Natural killer cell (primary cell): ENCODE results near the gene MAN2A1. TPM values are rescaled to one million over a fixed set of nuclear protein-coding genes. Genes with fewer than 3 reads are reported as not detected.
"Not testable (repeated sequence)": the region's sequence is repeated elsewhere in the genome, so short reads cannot be mapped to it uniquely, and the experiment has no call there.

Source experiments
- ATAC-seq, 3 donors: fragments of 150-1000 bp in 2 of 3; fragments of 200-7000 bp in 1 of 3; cut with Tn5 transposase; 1 replicate in 1 of 3; 2 replicates in 2 of 3; pipeline ENCODE4 v1.10.0; 2021; ENCODE audit warnings: mild to moderate bottlenecking in 2 of 3, moderate library complexity in 2 of 3
- DNase-seq, 2 donors: peaks; one replicate each; pipeline versions ENCODE4 v3.0.0 to v3.0.0-alpha.2; 2013 to 2021; ENCODE audit warnings: mixed read lengths in 1 of 2
- H3K27ac ChIP-seq: one replicate; pipeline ENCODE4 v1.5.1; 2013; ENCODE audit warnings: mild to moderate bottlenecking, low read length
- H3K27me3 ChIP-seq: one replicate; pipeline ENCODE4 v1.6.1; 2013; ENCODE audit warnings: low read length; ENCODE audit not compliant: control insufficient read depth, insufficient read depth
- H3K36me3 ChIP-seq: one replicate; pipeline ENCODE4 v1.6.1; 2013; ENCODE audit warnings: low read length; ENCODE audit not compliant: control insufficient read depth, insufficient read depth
- H3K4me1 ChIP-seq: one replicate; pipeline ENCODE4 v1.6.1; 2013; ENCODE audit warnings: low read length; ENCODE audit not compliant: control insufficient read depth, insufficient read depth
- H3K4me3 ChIP-seq: one replicate; pipeline ENCODE4 v1.5.1; 2013; ENCODE audit warnings: low read length
- H3K9me3 ChIP-seq: one replicate; pipeline ENCODE4 v1.6.1; 2013; ENCODE audit warnings: low read length; ENCODE audit not compliant: control insufficient read depth, insufficient read depth
- H3K27ac Mint-ChIP-seq, 2 donors: one replicate each; pipeline ENCODE4 v1.8.0; 2022; ENCODE audit warnings: mild to moderate bottlenecking in 2 of 2, mixed read lengths in 2 of 2, moderate library complexity in 1 of 2
- H3K27me3 Mint-ChIP-seq, 2 donors: one replicate each; pipeline ENCODE4 v1.8.0; 2022; ENCODE audit warnings: low read depth in 2 of 2, mixed read lengths in 2 of 2
- H3K36me3 Mint-ChIP-seq: one replicate; pipeline ENCODE4 v1.8.0; 2022; ENCODE audit warnings: mixed read lengths
- H3K4me1 Mint-ChIP-seq, 2 donors: one replicate each; pipeline ENCODE4 v1.8.0; 2022; ENCODE audit warnings: mixed read lengths in 2 of 2
- H3K4me3 Mint-ChIP-seq: one replicate; pipeline ENCODE4 v1.8.0; 2022; ENCODE audit warnings: mild to moderate bottlenecking, moderate library complexity, mixed read lengths
- H3K9me3 Mint-ChIP-seq, 2 donors: one replicate each; pipeline ENCODE4 v1.8.0; 2022; ENCODE audit warnings: mixed read lengths in 2 of 2
- WGBS: methylation state at CpG from one replicate; pipeline ENCODE4 v1.1.7; 2013; ENCODE audit warnings: missing lambda C conversion rate; ENCODE audit not compliant: insufficient coverage; 5-methylcytosine and 5-hydroxymethylcytosine counted together
- intact Hi-C: fragments of 100-400 bp; cut with micrococcal nuclease; formaldehyde crosslinking; loops from one replicate; pipeline ENCODE4 v1.14.2; 2022
- total RNA-seq, 4 donors: library from RNA; stranded (reverse); fragments of 120-200 nt in 1 of 4; gene quantifications; one replicate each; pipeline versions ENCODE4 v1.2.3 to v1.2.4, GENCODE V29; 2013 to 2022
- TF ChIP-seq, protein P1 (sequence below): fragments of 200-600 bp; IDR thresholded peaks from one replicate; pipeline ENCODE4 v1.8.0; 2022; ENCODE audit warnings: antibody characterized with exemption

MAN2A1 gene
- total RNA-seq, 3 donors from 2014 or later (not counting 1 experiment from before 2014, with no cell fraction given) = 44.9 to 54.2 (median 50.7) TPM

DNA sequence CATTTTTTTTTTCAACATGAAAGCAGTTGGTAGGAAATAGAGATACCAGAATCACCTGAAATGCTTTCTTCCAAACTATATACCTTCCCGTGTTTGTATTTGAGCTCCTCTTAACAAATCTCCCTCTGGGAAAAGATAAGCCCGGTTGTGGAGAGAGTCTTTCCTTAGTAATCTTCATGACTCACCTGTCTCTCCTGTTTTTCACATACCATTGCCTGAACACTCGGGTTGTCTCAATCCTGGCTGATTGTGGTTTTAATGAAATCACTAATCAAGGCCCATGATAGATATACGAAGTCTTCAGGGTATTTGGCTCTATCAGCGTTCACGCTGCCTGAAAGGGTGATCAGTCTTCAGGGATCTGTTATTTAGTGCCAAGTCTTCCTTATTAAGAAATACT is 136.7 kb downstream of the MAN2A1 start:
- H3K4me3 ChIP-seq = no peak overlapping the region
- no peak overlapping the region for H3K27ac ChIP-seq
- no peak overlapping the region for H3K27ac Mint-ChIP-seq
- no peak for ATAC-seq
- intact Hi-C loops = no loop called here
- DNase-seq = no peak
- H3K9me3 ChIP-seq = no peaks in the 10 kb centered on the region
- peaks cover 0 to 5% of the 10 kb centered on the region in 2 donors for H3K4me1 Mint-ChIP-seq
- no peaks in the 10 kb centered on the region for H3K27me3 Mint-ChIP-seq
- H3K36me3 Mint-ChIP-seq = peaks cover 27% of the 10 kb centered on the region
- WGBS = 98% methylated on average over 6 of the region's 6 CpGs
- no peaks in the 10 kb centered on the region for H3K4me1 ChIP-seq
- peaks cover 29% of the 10 kb centered on the region for H3K36me3 ChIP-seq
- TF ChIP-seq, protein P1, sequence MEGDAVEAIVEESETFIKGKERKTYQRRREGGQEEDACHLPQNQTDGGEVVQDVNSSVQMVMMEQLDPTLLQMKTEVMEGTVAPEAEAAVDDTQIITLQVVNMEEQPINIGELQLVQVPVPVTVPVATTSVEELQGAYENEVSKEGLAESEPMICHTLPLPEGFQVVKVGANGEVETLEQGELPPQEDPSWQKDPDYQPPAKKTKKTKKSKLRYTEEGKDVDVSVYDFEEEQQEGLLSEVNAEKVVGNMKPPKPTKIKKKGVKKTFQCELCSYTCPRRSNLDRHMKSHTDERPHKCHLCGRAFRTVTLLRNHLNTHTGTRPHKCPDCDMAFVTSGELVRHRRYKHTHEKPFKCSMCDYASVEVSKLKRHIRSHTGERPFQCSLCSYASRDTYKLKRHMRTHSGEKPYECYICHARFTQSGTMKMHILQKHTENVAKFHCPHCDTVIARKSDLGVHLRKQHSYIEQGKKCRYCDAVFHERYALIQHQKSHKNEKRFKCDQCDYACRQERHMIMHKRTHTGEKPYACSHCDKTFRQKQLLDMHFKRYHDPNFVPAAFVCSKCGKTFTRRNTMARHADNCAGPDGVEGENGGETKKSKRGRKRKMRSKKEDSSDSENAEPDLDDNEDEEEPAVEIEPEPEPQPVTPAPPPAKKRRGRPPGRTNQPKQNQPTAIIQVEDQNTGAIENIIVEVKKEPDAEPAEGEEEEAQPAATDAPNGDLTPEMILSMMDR = no peak
- H3K9me3 Mint-ChIP-seq = no peaks in the 10 kb centered on the region
- H3K4me3 Mint-ChIP-seq = no peak overlapping the region
- no peaks in the 10 kb centered on the region for H3K27me3 ChIP-seq

- no peak overlapping the region for H3K4me3 Mint-ChIP-seq
- ATAC-seq = no peak
- Histone ChIP-seq H3K36me3 (peaks cover 21% of the 10 kb centered on the region), H3K27me3 (no peaks in the 10 kb centered on the region), H3K27ac (no peak overlapping the region), H3K9me3 (no peaks in the 10 kb centered on the region), H3K4me3 (no peak overlapping the region), H3K4me1 (no peaks in the 10 kb centered on the region)
- no peak for DNase-seq
- intact Hi-C loops = no loop called here
- no peaks in the 10 kb centered on the region for H3K27me3 Mint-ChIP-seq
- H3K9me3 Mint-ChIP-seq = no peaks in the 10 kb centered on the region
- H3K4me1 Mint-ChIP-seq = peaks cover 0 to 9% of the 10 kb centered on the region in 2 donors
- peaks cover 27% of the 10 kb centered on the region for H3K36me3 Mint-ChIP-seq
- H3K27ac Mint-ChIP-seq = peak overlapping the region in 1 of 2 donors; percentile 28
- TF ChIP-seq, protein P1 = no peak
These were observed 139.6 kb downstream of the MAN2A1 start for GRCh38 chr5:109829331-109829730.

- DNase-seq (no peak), ATAC-seq (no peak)
- Mint-ChIP-seq H3K36me3 (peaks cover 15% of the 10 kb centered on the region), H3K4me3 (no peak overlapping the region), H3K27ac (no peak overlapping the region), H3K27me3 (no peaks in the 10 kb centered on the region), H3K9me3 (no peaks in the 10 kb centered on the region), H3K4me1 (peaks cover 0 to 9% of the 10 kb centered on the region in 2 donors)
- H3K4me3 ChIP-seq = no peak overlapping the region
- 100% methylated on average over 1 of the region's 1 CpG for WGBS
- H3K9me3 ChIP-seq = no peaks in the 10 kb centered on the region
- H3K27ac ChIP-seq = no peak overlapping the region
- TF ChIP-seq, protein P1 = no peak
- H3K36me3 ChIP-seq = peaks cover 11% of the 10 kb centered on the region
- no peaks in the 10 kb centered on the region for H3K27me3 ChIP-seq
- H3K4me1 ChIP-seq = no peaks in the 10 kb centered on the region
- intact Hi-C loops = no loop called here
These were observed 141.3 kb downstream of the MAN2A1 start for GRCh38 chr5:109830955-109831502.

DNA sequence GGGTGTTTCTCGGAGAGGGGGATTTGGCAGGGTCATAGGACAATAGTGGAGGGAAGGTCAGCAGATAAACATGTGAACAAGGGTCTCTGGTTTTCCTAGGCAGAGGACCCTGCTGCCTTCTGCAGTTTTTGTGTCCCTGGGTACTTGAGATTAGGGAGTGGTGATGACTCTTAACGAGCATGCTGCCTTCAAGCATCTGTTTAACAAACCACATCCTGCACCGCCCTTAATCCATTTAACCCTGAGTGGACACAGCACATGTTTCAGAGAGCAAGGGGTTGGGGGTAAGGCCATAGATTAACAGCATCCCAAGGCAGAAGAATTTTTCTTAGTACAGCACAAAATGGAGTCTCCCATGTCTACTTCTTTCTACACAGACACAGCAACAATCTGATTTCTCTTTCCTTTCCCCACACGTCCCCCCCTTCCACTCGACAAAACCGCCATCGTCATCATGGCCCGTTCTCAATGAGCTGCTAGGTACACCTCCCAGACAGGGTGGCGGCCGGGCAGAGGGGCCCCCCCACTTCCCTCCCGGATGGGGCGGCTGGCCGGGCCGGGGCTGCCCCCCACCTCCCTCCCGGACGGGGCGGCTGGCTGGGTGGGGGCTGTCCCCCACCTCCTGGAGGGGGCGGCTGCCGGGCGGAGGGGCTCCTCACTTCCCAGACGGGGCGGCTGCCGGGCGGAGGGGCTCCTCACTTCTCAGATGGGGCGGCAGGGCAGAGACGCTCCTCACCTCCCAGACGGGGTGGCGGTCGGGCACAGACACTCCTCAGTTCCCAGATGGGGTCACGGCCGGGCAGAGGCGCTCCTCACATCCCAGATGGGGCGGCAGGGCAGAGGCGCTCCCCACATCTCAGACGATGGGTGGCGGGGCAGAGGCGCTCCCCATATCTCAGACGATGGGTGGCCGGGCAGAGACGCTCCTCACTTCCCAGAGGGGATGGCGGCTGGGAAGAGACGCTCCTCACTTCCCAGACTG is 142.8 kb downstream of the MAN2A1 start:
- intact Hi-C loops, H3K4me3 Mint-ChIP-seq, H3K9me3 ChIP-seq, H3K4me1 Mint-ChIP-seq, H3K27ac Mint-ChIP-seq, H3K4me3 ChIP-seq, H3K27me3 ChIP-seq, H3K4me1 ChIP-seq, ATAC-seq, H3K27me3 Mint-ChIP-seq, DNase-seq, H3K9me3 Mint-ChIP-seq, H3K27ac ChIP-seq, H3K36me3 Mint-ChIP-seq: not testable (repeated sequence)
- H3K36me3 ChIP-seq = peaks cover 14% of the 10 kb centered on the region
- WGBS = 95% methylated on average over 40 of the region's 42 CpGs
